ENCODE results near the gene ZBTB7C.

ZBTB7C gene

GRCh38 chr18:48084041-48084757 lies 325.0 kb downstream of the ZBTB7C start:
- DNase-seq (ENCODE audit: low spot score) = no peak

- DNase-seq (ENCODE audit: low spot score) = no peak
Measured at GRCh38 chr18:48080546-48080945, 328.6 kb downstream of the ZBTB7C start.

DNA sequence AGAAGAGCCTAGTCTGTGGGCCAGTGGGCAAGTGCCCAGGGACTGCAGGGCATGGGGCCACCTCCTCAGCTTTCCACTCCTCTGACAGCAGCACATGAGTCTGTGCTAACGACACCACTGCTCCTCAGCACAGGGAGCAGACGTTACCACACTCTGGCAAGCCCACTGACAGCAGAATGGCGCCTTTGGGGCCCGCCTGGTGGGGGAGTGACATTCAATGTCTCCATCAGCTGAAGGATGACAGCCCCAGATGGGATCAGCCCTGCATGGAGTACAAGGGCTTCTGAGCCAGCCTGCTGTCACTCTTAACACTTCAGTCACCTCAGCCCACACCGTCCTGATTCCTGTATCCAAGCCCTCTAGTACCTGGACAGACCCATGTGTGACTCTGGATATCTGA lies 329.3 kb downstream of the ZBTB7C start:
- no peak for DNase-seq (ENCODE audit: low spot score)

GRCh38 chr18:48078448-48078847 lies 330.7 kb downstream of the ZBTB7C start:
- DNase-seq (ENCODE audit: low spot score) = no peak

DNA sequence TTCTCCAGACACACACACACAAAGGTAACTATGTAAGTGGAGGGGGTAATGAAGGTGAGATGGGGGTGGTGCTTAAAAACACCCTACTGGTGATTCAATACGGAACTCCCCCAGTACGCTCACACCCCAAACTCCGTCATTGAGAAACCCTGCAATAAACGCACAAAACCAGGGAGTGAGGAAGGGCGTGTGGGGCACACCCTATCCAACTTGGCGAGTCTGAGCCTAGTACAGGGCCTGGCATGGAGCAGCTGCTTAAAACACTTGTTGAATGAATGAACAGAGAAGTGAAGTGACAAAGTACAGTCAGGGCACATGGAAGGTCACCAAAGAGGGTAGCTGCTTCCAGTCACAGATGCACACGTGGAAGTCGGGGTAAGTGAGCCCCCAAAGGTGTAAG lies 331.9 kb downstream of the ZBTB7C start:
- no peak for DNase-seq (ENCODE audit: low spot score)

GRCh38 chr18:48076461-48076860 lies 332.7 kb downstream of the ZBTB7C start:
- no peak for DNase-seq (ENCODE audit: low spot score)

- DNase-seq (ENCODE audit: low spot score) = no peak
Measured at GRCh38 chr18:48075707-48076093, 333.5 kb downstream of the ZBTB7C start.

DNA sequence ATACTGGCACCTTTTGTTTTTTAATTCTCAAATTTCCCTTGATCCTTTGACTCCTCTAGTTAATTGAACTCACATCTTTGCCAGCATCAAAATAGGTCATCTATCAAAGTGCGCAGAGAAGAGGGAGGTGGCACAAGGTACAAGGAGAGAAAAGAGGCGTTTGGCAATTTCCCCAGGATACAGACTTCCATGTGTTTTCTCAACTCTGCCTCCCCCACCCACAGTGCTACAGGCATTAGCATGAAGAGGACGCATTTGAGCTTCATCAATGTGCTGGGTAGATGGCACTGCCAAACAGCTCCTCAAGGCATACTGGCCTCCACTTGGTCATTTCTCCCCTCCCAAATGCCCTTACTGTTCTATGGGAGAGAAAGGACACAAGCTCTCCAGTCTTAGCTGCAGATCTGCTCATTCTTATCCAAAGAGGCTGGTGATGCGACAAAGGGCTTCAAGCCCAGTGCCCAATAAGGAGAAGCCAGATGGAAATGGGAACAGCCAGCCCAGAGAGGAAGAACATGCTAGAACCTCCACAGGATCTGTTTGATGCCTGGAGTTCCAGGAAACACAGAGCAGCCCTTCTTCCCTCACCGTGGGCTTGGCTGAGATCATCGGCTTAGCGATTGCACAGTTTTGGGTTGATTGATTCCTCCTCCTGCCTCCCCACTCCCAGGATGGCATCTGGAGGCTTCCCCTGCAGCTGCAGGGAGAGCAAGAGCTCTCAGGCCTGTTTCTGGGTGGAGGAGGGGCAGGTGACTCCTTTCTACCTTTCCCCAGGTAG lies 334.1 kb downstream of the ZBTB7C start:
- DNase-seq (ENCODE audit: low spot score) = peak; percentile 16

DNA sequence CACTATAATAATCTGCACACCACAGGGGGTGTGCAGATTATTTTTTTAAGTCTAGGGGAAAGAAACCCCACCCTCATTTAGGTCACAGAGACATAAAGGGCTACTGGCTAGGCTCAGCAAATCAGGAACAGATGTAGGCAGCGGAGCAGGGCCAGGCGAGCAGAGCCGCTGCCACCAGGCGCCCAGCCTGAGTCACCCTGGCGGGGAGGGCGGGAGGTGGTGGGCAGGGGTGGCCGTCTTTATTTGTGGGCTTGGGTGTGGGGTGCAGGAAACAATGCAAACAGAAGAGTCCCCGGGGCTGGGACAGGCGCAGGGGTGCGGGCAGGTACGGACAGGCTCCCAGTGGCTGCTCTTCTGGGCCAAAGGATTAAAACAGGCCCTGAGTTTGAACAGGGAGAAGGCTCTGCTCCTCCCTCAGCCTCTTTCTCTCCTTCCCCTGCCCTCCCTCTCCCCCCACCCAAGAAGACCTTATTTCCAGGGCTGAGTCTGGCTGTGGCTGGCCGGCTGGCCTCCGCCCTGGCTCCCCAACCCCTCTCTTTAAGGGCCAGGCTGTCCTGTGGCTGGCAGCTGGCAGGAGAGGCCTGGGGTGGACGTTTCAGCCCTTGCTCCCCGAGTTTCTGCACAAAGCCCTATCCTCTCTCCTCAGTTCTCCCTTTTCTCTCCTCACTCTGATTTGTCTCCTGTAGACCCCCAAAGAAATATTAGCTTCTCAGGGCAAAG lies 335.8 kb downstream of the ZBTB7C start:
- no peak for DNase-seq (ENCODE audit: low spot score)

DNA sequence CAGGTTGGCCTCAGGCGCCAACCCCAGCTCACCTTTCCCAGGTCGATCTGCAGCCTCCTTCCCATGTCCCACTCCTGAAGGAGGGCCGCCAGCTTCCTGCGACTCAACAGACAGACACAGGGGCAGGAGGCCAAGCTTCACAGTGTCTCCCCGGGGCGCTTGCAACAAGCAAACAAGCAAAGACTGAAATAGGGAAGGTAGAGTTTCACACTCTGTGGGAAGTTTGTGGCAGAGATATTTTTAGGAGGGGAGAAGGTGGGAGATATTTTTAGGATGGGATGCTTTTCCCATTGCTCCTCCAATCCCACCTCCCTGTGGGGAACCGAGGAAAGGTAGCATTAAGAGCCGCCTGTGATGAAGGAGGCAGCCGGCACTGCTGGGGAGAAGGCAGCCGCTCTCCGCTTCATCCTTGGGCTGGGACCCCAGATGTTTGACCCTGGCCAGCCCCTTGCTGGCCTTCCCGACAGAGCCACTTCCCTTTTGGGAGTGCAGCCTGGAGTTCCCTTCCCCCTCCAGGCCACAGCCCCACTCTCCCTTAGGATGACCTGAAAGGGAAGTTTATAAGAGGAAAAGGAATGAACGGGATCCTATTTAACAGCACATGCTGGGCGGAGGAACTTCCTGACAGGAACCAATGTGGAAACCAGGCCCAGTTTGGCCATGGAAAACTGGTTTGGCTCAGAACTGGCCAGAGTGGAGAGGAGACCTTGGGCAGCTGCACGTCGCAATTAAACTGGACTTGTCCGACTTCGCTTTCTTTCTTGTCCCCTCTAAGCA lies 336.6 kb downstream of the ZBTB7C start:
- DNase-seq (ENCODE audit: low spot score) = no peak

- DNase-seq (ENCODE audit: low spot score) = no peak
Measured at GRCh38 chr18:48068916-48069445, 340.2 kb downstream of the ZBTB7C start.

DNA sequence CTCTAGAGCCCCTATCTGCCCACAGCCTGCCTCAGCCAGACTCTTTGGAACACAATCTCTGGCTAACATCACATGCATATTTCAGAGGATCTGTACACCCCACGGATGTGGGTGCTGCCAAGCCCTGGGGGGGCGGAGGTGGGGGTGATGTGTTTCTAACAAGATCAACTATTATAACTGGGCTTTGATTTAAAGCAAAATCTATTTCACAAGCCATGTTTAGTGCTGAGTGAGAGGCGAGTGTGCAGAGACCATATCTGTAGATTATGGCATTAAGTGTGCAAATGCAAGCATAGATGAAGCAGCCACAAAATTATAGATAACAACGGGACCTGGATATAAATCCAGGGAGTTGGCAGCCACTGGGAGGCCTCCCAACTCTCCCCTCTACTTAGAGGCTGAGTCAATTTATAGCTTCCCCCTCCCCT lies 342.9 kb downstream of the ZBTB7C start:
- no peak for DNase-seq (ENCODE audit: low spot score)

DNA sequence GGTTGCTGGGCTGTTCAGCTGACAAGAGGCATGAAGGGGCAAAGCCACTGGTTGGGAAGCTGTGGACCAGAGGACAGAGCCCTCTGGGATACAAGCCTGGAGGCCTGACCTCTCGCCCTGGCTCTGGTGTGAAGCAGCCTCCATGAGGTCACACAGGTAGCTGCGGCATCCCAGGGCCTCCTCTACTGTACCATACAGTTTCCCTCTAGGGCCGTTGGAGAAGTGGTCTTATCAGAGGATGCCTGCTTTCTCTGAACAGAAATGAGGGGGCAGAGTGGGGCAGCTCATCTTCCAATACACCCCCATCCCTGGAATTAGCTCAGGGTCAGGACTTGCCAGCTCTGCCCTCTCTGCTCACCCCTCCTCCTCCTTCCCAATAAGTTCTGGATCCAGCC lies 343.6 kb downstream of the ZBTB7C start:
- DNase-seq (ENCODE audit: low spot score) = no peak

DNA sequence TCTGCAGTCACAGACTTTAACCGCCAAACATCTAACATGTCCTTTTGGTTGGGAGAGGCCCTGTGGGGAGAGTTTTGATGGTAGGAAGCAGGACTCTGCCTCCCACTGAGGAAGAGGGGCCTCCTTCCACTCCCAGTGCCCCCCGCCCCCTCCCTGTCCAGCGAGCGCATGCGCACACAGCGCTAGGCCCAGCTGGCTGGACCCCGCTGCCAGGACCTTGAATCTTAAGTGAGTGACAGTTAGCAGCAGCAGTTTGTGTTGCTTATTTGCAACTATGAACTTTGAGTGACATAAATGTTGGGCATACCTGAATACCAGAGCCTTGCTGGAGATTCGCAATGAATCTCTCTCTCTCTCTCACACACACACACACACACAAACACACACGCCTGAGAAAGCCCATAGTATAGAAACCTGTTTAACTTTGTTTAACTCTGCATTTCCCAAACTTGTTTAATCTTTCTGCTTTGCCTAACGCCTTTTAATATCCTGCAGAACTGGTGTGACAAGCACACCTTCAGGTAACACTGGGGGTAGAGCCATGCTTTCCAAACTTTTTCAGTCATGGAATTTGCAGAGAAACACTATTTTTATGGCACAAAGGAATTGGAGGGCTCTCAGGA lies 344.1 kb downstream of the ZBTB7C start:
- DNase-seq (ENCODE audit: low spot score) = no peak

DNA sequence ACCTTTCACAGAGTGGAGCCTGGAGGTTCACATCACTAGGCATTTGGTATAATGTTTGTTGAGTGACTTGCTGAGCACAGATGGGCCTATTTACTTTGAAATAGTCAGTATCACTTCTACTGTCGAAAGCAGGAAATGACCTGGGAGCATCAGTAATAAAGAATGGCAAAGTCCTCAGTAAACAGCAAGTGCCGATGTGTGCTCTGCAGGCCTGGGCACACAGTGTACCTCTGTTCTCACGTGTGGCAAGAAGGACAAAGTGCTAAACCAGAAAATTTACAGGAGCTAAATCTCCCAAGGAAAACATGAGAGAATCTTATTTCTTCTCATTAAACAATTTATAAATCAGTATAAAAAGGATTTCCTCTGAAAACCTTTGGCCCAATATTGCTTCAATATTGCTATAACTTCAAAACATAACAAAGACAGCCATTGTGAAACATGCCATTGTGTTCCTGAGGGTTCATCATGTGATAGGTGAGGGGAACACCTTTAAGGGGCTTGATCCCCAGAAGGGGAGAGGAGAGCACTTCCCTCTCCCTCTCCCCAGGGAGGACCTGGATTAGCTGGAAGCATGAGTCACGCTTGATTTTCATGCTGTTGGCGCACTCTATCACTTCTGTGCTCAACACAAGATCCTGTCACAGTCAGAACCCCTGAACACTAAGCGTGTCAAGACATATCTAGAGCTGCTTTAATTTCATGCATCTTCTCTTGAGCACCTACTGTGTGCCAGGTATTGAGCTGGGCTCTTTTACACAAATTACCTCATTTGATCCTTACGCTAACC lies 347.2 kb downstream of the ZBTB7C start:
- no peak for DNase-seq (ENCODE audit: low spot score)

- no peak for DNase-seq (ENCODE audit: low spot score)
Measured at GRCh38 chr18:48060970-48061369, 348.2 kb downstream of the ZBTB7C start.

- DNase-seq (ENCODE audit: low spot score) = no peak
Measured at GRCh38 chr18:48060346-48060745, 348.8 kb downstream of the ZBTB7C start.

GRCh38 chr18:48059455-48060010 lies 349.6 kb downstream of the ZBTB7C start:
- no peak for DNase-seq (ENCODE audit: low spot score)

- DNase-seq (ENCODE audit: low spot score) = no peak
Measured at GRCh38 chr18:48058486-48058885, 350.7 kb downstream of the ZBTB7C start.

GRCh38 chr18:48057018-48057417 lies 352.2 kb downstream of the ZBTB7C start:
- DNase-seq (ENCODE audit: low spot score) = no peak

All from globus pallidus (tissue), 1 donor.